Ovary (tissue), 9 donors: ENCODE data around the gene ASRGL1. TPM values are rescaled to one million over a fixed set of nuclear protein-coding genes. Genes with fewer than 3 reads are reported as not detected.
"Not testable (repeated sequence)": the region's sequence is repeated elsewhere in the genome, so short reads cannot be mapped to it uniquely, and the experiment has no call there.

ENCODE experiments used
- DNase-seq, 5 donors: peaks; one replicate each; pipeline ENCODE4 v3.0.0-alpha.2; 2019 to 2020
- H3K27ac ChIP-seq, 2 donors: fragments of 200-600 bp; one replicate each; pipeline versions ENCODE4 v1.5.1 to v1.8.0; 2019 to 2022
- H3K27me3 ChIP-seq: fragments of 200-600 bp; one replicate; pipeline ENCODE4 v1.8.0; 2022
- H3K36me3 ChIP-seq: fragments of 200-600 bp; sonication (generic); one replicate; pipeline ENCODE4 v1.5.1; 2019
- H3K4me1 ChIP-seq: one replicate; pipeline ENCODE4 v1.8.1; 2013; ENCODE audit warnings: mild to moderate bottlenecking, moderate library complexity; ENCODE audit not compliant: insufficient read depth
- H3K4me3 ChIP-seq: fragments of 200-600 bp; sonication (generic); one replicate; pipeline ENCODE4 v1.5.1; 2017
- H3K9me3 ChIP-seq, 2 donors: fragments of 200-600 bp in 1 of 2; sonication (generic) in 1 of 2; one replicate each; pipeline versions ENCODE4 v1.5.1 to v1.8.1; 2013 to 2019; ENCODE audit warnings: mild to moderate bottlenecking in 1 of 2, moderate library complexity in 1 of 2
- CTCF ChIP-seq, 3 donors: fragments of 450-650 bp in 2 of 3; fragments of 200-600 bp in 1 of 3; IDR thresholded peaks; one replicate each; pipeline versions ENCODE4 v1.5.1 to v1.8.0; 2016 to 2022; ENCODE audit warnings: antibody characterized with exemption in 3 of 3, mild to moderate bottlenecking in 1 of 3
- EP300 ChIP-seq: sonication (generic); formaldehyde crosslinking; IDR thresholded peaks from one replicate; pipeline ENCODE4 v1.6.1; 2017; ENCODE audit warnings: antibody characterized with exemption
- POLR2A ChIP-seq: fragments of 450-650 bp; IDR thresholded peaks from one replicate; pipeline ENCODE4 v1.6.1; 2017; ENCODE audit warnings: antibody characterized with exemption, mild to moderate bottlenecking, moderate library complexity
- WGBS, 3 donors: extraction: QIAGEN DNeasy Blood & Tissue Kit in 1 of 3; methylation state at CpG; one replicate each; pipeline versions ENCODE4 v1.1.5 to v1.1.7; 2013 to 2017; 5-methylcytosine and 5-hydroxymethylcytosine counted together
- intact Hi-C, 4 donors: fragments of 100-400 bp; cut with DNase I; formaldehyde crosslinking; loops; one replicate each; pipeline versions ENCODE4 v1.11.0 to v1.15.1; 2022 to 2023
- polyA plus RNA-seq, 2 donors: library from polyadenylated mRNA; stranded (reverse); fragments of 200-250 nt in 1 of 2; fragments of 350-450 nt in 1 of 2; fragmentation: Illumina TruSeq in 1 of 2; extraction: RNeasy Lipid Tissue Mini Kit (QIAGEN cat#74804) in 1 of 2; gene quantifications; one replicate each; pipeline ENCODE4 v1.2.3, GENCODE V29; 2013 to 2014
- total RNA-seq, 7 donors: library from RNA; depleted of rRNA in 2 of 7; stranded (reverse); fragments of >200 nt in 2 of 7; fragmentation: NEBNext Ultra II Directional in 3 of 7; extraction: Animal tissue kit (Norgen Biotek cat#: 25700) in 3 of 7; gene quantifications; one replicate each; pipeline versions ENCODE4 v1.1.0 to v1.2.4, GENCODE V29; 2016 to 2023
- donor health status: DM: no; HTN: no; CAD: no; lungs with moderate emphysema.
- donor health status: DM: no; HTN: no; CAD: no.
- donor health status: Bipolar disorder and iron deficiency.
- donor health status: DM: yes; HTN: yes; CAD: no.
- donor health status: DM: no; HTN: no; CAD: no.
- donor health status: DM: yes; HTN: yes; CAD: no.

The ASRGL1 gene
- total and polyA plus RNA-seq, 9 donors: 1.6 to 143 (median 9.8) TPM

- Histone ChIP-seq H3K27ac (no peak overlapping the region), H3K9me3 (no peaks in the 10 kb centered on the region), H3K36me3 (no peaks in the 10 kb centered on the region), H3K4me3 (no peak overlapping the region), H3K4me1 (no peaks in the 10 kb centered on the region), H3K27me3 (no peaks in the 10 kb centered on the region)
- TF ChIP-seq EP300 (no peak), POLR2A (no peak), CTCF (IDR thresholded peaks at IDR 0.05) (no peak)
- DNase-seq: no peak
- 63 to 73% (median 63%) methylated on average over 6 of the region's 6 CpGs for WGBS, 3 donors
- intact Hi-C loops: loop anchor here in 1 of 4 donors (10.0 kb wide), 1 partner anchor 481 kb away; no protein-coding TSS in a partner anchor
Measured at GRCh38 chr11:62383822-62384221, 46.6 kb downstream of the ASRGL1 start.

GRCh38 chr11:62386083-62386482, 48.8 kb downstream of the ASRGL1 start:
- H3K9me3 ChIP-seq, H3K27me3 ChIP-seq, H3K36me3 ChIP-seq, H3K4me3 ChIP-seq, DNase-seq, H3K4me1 ChIP-seq, H3K27ac ChIP-seq: not testable (repeated sequence)
- 68 to 81% (median 78%) methylated on average over 3 of the region's 3 CpGs for WGBS, 3 donors
- intact Hi-C loops: loop anchor here in 1 of 4 donors (10.0 kb wide), 1 partner anchor 479 kb away; no protein-coding TSS in a partner anchor

- Histone ChIP-seq H3K36me3 (no peaks in the 10 kb centered on the region), H3K4me3 (no peak overlapping the region), H3K4me1 (no peaks in the 10 kb centered on the region), H3K27me3 (no peaks in the 10 kb centered on the region), H3K27ac (no peak overlapping the region), H3K9me3 (no peaks in the 10 kb centered on the region)
- DNase-seq: no peak
- WGBS, 3 donors: 90 to 93% (median 90%) methylated on average over 3 of the region's 3 CpGs
- intact Hi-C loops: loop anchor here in 1 of 4 donors (10.0 kb wide), 1 partner anchor 477 kb away; no protein-coding TSS in a partner anchor
- TF ChIP-seq EP300 (no peak), POLR2A (no peak)
Measured at GRCh38 chr11:62387381-62387780, 50.1 kb downstream of the ASRGL1 start.

- Histone ChIP-seq H3K36me3 (no peaks in the 10 kb centered on the region), H3K27me3 (no peaks in the 10 kb centered on the region), H3K27ac (no peak overlapping the region), H3K4me3 (no peak overlapping the region), H3K4me1 (no peaks in the 10 kb centered on the region), H3K9me3 (no peaks in the 10 kb centered on the region)
- TF ChIP-seq POLR2A: no peak
- no peak for TF ChIP-seq EP300
- no peak for TF ChIP-seq CTCF (IDR thresholded peaks at IDR 0.05)
- intact Hi-C loops: loop anchor here in 1 of 4 donors (10.0 kb wide), 1 partner anchor 476 kb away; no protein-coding TSS in a partner anchor
- no peak for DNase-seq
- WGBS, 3 donors: 78 to 79% (median 79%) methylated on average over 11 of the region's 11 CpGs
Measured at GRCh38 chr11:62388999-62389398, 51.8 kb downstream of the ASRGL1 start.

GRCh38 chr11:62390237-62390636, 53.0 kb downstream of the ASRGL1 start:
- H3K36me3 ChIP-seq: no peaks in the 10 kb centered on the region
- no peaks in the 10 kb centered on the region for H3K9me3 ChIP-seq
- no peaks in the 10 kb centered on the region for H3K27me3 ChIP-seq
- DNase-seq: no peak
- H3K4me3 ChIP-seq: no peak overlapping the region
- no peaks in the 10 kb centered on the region for H3K4me1 ChIP-seq
- TF ChIP-seq EP300 (no peak), CTCF (IDR thresholded peaks at IDR 0.05) (no peak), POLR2A (no peak)
- 71 to 80% (median 73%) methylated on average over 5 of the region's 5 CpGs for WGBS, 3 donors
- intact Hi-C loops: loop anchor here in 3 of 4 donors (5.0 to 10.0 kb wide), 3 partner anchors 285 to 465 kb away; partner anchors contain the start of genes LBHD1 (in 1 of the 3), UBXN1 (in 1 of the 3) and UQCC3 (in 1 of the 3)
- no peak overlapping the region for H3K27ac ChIP-seq
